GM19099 (cell line): ENCODE data around the gene HIPK3.

Source experiments
- POLR2A ChIP-seq: IDR thresholded peaks from 3 replicates; pipeline ENCODE4 v1.6.1; 2011; ENCODE audit warnings: low read depth; ENCODE audit not compliant: insufficient read length; ENCODE audit errors: extremely low read depth

Gene HIPK3

DNA sequence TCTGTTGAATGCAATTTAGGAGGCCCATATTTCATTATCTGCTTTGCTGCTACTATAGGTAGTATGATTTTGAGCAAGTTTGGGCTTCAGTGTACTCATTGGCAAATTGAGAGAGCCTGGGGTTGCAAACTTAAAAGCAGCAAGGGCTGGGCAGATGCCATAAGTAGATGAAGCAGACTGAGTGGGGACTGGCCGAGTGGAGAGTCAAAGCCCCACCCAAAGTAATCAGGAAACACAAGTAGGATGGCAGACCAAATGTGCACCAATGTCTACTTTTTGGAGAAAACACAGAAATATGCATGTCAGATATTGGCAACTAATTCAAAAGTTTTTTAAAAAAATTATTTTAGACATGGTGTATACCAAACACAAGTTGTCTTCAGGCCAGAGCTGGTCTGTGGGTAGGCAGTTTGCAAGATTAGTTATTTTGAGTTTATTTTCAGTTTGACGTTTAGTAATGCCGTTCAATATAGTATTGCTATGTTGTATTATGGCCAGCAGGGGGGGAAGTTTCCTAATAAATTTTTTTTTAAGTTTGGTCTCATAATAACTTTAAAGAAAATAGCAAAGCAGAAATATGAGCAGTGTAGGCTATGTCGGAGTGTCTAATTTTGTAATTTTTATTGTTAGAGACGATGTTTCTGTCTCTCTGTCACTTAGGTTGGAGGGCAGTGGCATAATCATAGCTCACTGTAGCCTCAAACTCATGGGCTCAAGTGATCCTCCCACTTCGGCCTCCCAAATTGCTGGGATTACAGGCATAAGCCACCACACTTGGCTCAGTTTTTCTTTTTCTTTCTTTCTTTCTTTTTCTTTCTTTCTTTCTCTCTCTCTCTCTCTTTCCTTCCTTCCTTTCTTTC is 105.1 kb downstream of the HIPK3 start:
- no peak for TF ChIP-seq POLR2A

DNA sequence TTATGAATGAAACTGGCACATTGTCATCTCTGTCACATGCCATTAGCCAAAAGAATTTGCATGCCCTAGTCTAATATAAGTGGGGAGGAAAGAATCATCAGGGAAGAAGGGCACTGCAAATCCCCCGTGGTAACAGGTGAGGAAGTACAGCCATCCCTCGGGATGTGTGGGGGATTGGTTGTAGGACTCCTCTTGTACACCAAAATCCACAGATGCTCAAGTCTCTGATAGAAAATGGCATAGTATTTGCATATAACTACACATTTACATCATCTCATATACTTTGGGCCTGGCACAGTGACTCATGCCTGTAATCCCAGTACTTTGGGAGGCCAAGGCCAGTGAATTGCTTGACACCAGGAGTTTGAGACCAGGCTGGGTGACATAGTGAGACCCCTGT is 109.7 kb downstream of the HIPK3 start:
- TF ChIP-seq POLR2A, result no peak

DNA sequence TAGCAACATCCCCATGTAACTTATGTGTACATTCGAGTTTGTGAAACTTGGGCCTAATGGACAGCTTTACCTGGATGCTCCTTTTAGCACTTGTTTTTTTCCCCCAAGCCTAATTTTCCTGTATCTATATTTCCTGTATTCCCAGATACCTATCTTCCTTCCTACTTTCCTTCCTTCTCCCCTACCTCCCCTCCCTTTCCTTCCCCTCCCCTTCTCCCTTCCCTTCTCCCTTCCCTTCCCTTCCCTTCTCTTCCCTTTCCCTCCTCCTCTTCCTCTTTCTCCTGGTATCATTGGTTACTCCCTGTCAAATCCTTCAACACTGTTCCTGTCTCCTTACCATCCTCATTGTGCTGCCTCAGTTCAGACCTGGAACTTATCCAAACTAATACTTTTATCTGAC is 111.8 kb downstream of the HIPK3 start:
- no peak for TF ChIP-seq POLR2A

DNA sequence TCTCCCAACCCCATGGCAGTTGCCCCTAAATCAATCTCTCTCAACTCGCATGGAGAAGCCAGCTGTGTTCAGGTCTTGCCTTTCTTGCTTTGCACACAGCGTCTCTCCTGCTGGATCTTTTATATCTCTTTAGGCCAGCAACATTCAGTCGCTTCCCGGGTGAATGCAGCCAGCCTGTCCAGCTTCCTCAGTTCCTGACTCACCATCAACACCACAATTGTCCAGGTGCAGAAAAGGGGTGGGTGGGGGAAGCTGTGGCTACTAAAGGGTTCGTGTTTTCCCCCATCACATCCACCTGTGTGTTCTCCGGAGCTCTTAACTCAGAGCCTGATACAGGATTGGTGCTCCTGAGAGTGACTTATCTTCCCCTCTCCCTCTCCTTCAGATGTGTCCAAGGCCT is 116.5 kb downstream of the HIPK3 start:
- TF ChIP-seq POLR2A, result no peak

DNA sequence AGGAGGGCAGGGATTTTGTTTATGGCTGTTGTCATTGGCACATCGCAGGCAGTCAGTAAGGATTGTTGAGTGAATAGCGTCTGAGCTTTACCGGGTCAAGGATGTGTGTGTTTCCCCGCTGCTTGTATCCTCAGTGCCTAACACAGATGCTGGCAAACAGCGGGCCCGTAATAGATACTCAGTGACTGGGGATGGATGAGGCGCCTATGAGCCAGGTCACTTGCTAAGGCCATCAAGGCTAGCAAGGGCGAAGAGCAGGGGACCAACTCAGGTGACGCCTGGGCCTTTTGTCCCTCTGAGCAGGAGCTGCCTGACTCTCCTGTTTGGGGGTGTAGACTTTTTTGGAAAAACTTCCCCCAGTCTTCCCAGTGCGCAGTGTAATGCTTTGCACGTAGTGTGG is 118.1 kb downstream of the HIPK3 start:
- TF ChIP-seq POLR2A, result no peak

DNA sequence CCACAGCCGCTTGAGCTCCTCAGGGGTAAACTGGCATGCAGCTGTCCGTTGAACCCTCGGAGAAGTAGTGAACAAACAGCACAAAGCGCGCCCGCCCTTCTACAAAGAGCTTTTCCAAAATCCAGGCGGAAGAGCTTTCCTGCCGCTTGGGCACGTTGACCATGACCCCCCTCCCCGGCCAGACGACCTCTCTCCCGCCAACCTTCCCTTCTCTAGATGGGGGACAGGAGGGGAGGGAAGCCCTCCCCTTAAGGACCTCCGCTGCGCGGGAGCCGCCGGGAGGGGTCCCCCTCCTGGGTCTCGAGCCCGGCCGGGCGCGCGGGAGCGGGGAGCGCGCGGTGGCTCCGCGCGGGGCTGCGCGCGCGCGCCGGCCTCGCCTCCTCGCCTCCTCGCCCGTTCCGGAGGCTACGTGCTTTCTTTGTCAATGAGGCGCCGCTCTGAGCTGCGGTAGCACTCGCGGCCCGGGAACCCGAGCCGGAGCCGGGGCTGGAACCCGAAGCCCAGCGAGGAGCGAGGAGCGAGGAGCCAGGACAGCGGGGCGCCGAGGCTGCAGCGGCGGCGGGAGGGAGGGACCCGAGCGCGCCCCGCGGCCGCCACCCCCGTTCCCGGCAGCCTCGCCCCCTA is 118.6 kb downstream of the HIPK3 start, which contains the start of gene KIAA1549L:
Gene KIAA1549L (plus strand): TSS at position 421 of the 624 bp plus-strand sequence.
- no peak for TF ChIP-seq POLR2A

DNA sequence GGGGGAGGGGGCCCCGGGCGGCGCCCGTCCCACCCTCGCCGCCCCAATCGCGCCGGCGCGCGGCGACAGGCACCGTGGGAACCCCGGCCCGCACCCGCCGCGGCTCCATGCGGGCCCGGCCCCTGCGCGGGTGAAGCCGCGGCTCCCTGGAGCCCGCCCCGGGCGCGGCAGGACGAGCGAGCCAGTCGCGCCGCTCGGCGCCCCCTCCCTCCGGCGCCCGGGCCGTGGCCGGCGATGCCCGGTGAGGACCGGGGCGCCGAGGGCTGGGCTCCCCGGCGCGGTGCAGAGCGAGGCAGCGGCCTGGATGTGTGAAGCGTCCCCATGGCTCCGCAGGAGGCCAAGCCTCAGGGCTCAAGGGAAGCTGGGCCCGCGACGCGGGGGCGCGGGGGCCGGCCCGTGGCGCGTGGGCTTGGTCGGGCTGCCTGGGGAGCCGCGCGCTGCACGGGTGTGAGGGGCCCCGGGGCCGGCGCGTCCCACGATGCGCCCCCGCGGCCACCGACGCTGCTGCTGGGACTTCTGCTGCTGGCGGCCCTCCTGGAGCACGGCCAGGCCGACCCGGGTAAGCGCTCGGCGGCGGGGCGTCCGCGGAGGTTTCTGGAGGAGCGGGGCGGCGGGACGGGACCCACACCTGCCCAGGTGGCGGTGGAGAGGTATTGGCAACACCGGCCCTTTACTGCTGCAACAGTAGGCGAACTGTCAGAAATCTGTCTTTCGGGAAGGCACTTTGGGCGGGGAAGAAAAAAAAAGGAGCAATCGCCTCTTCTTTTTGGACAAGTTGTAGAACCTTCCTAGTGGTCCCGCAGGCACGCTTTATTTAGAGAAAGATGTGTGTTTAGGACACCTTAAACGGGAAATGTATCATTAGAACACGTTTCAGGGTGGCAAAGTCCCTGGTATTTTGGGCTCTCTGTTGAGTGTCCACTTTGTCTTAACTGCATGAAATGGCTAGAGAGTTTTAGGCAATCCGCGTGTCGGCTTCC is 119.4 kb downstream of the HIPK3 start:
- TF ChIP-seq POLR2A, result no peak

DNA sequence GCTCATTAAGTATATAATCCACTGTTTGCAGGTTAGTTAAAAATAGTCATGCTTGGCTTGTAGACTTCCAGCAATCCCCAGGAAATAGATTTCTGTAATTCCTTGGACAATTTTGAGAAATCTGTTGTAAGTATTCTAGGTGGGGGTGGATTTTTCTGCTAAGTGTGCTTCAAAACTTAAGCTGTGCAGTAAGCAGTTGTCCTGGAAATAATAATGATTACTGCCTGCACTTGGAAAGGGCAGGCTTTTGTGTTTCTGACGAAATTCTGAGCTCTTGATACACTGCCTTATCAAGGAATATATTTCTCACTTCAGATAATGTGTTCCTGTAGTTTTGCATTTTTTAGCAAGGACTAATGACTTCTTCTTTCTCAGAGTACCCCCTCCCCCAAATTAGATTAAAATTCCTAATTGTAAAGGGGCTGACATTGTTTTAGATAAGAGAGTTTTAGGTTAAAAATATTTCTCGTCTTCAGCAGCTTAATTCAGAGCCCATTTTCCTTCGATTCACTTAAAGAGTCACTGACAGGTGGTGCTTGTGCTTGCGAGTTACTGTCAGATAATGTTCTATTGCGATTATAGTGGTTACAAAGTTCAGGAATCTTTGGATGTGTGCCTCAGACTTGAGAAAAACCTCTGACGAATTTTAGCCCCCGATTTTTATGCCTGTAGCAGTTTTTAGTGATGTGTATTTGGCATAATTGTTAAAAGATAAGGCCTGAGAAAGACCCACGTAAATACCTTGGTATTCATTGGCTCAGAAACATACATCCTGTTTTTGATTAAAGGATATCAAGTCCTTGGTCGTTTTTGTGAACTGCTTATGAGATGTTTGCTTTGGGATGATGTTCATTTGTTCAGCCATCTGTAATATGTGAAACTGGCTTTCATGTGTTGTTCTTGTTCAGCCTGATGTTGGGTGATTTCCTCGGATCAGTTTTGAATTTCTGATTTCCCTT is 120.5 kb downstream of the HIPK3 start:
- TF ChIP-seq POLR2A, result no peak

DNA sequence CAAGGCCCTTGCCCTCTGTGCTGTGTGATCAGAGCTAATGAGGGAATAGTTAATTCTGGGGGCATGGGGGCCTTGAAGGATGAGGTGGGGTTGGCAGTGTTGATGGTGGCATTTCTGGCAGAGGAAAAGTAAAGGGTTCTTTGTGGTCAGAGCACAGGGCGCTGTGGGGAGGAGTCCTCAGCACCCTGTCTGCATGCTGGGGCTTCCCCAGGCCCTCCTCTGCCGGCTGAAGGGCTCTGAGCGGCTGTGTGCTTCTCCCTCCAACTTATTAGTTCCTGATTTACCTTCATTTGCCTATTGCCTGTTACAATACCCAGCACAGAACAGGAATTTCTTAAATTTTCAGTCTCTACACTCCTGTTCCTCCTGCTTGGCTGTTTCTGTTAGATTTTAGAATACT is 122.8 kb downstream of the HIPK3 start:
- TF ChIP-seq POLR2A, result no peak

DNA sequence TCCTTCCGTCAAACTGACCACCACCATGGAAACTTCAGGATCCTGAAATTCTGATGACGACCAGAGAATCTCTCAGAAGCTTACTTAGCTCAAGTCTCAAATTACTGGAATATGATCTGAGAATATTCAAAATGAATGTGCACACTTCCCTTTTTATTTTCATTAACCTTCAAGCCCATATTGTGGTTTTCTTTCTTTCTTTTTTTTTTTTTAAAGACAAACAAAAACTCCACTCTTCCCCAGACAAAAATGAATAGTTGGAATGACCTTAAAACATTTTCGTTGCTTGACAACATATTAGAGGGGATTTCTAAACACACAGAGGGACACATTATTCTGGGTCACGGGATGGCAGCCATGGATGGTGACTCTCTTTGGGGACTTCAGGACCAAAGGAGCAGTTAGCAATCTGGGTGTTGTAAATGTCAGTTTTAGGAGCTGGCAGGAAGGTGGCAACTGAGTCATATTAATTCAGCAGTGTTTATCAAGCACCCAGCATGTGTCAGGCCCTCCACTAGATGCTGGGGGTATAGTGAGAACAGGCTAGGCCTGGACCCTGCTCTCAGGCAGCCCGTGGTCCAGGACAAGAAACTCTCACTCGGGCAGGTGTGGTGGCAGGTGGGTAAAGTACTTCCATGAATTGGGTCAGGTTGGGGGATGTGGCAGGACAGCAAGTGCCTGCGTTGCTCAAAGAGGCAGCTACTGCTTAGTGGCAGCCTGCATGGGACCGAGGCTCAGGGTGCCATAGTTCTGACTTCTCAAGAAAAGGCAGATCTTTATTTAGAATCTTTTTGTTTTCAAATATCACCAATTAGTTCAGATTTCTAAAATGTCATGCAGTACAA is 126.1 kb downstream of the HIPK3 start:
- no peak for TF ChIP-seq POLR2A

DNA sequence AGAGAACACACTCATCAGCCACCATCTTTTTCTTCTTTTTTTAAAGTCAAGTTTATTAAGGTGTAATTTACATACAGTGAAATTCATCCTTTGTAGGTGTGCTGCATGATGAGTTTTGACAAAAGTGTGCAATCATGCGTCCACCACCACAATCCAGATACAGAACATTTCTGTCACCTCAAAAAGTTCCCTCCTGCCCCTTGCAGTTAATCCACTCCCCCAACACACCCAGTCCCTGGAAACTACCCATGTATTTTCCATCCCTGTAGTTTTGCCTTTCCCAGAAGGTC is 126.7 kb downstream of the HIPK3 start:
- no peak for TF ChIP-seq POLR2A

DNA sequence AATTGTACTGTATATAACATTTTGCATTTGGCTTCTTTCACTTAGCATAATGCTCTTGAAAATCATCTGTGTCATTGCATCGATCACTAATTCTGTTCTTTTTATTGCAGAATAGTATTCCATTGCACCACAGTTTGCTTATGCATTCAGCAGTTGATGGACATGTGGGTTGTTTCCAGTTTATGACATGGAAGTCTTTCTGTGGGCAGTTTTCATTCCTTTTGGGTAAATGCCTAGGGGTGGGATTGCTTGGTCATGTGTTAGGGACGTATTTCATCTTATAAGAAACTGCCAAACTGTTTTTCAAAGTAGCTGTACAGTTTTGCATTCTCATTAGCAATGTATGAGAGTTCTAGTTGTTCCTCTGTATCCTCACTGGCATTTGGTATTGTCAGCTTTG is 127.0 kb downstream of the HIPK3 start:
- no peak for TF ChIP-seq POLR2A

DNA sequence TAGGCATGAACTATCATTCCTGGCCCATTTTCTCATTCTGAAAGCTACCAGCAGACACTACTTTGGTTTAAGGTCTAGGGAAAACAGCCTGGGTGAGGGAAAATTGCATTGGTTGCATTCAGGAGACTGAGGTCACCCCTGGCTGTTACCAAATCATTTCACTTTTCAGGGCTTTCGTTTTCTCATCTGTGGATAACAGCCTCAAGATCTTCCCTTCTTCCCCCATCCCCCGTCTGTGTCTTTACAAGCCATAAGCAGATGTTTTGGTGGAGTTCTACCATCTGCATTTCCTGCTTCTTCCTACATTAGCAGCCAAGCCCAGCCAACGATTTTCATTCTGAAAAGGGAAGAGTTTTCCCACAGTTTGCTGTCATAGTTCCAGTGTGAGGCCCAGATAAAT is 130.4 kb downstream of the HIPK3 start:
- TF ChIP-seq POLR2A, result no peak
